Stomach smooth muscle (tissue), 2 donors: Measurements from ENCODE around the gene OR10A4.
"Not testable (repeated sequence)": the region's sequence is repeated elsewhere in the genome, so short reads cannot be mapped to it uniquely, and the experiment has no call there.

ENCODE experiments used
- H3K27ac ChIP-seq: one replicate; pipeline ENCODE4 v1.7.0; 2013; ENCODE audit warnings: mild to moderate bottlenecking, low read length, inconsistent platforms
- H3K27me3 ChIP-seq, 2 donors: one replicate each; pipeline ENCODE4 v1.7.0; 2013; ENCODE audit warnings: low read length in 2 of 2; ENCODE audit not compliant: insufficient read depth in 2 of 2, control insufficient read depth in 1 of 2
- H3K36me3 ChIP-seq, 2 donors: one replicate each; pipeline ENCODE4 v1.7.0; 2013; ENCODE audit warnings: low read length in 2 of 2; ENCODE audit not compliant: control insufficient read depth in 2 of 2, insufficient read depth in 2 of 2
- H3K4me1 ChIP-seq: one replicate; pipeline ENCODE4 v1.7.0; 2013; ENCODE audit warnings: low read length; ENCODE audit not compliant: control insufficient read depth, insufficient read depth
- H3K4me3 ChIP-seq, 2 donors: one replicate each; pipeline ENCODE4 v1.7.0; 2013; ENCODE audit warnings: low read length in 2 of 2
- H3K9ac ChIP-seq, 2 donors: one replicate each; pipeline ENCODE4 v1.7.0; 2013; ENCODE audit warnings: low read length in 2 of 2, mild to moderate bottlenecking in 1 of 2
- H3K9me3 ChIP-seq, 2 donors: one replicate each; pipeline ENCODE4 v1.7.0; 2013; ENCODE audit warnings: low read length in 2 of 2; ENCODE audit not compliant: control insufficient read depth in 2 of 2
- donor health status: healthy.
- donor health status: Pancreatic carcinoma.

The OR10A4 gene, protein sequence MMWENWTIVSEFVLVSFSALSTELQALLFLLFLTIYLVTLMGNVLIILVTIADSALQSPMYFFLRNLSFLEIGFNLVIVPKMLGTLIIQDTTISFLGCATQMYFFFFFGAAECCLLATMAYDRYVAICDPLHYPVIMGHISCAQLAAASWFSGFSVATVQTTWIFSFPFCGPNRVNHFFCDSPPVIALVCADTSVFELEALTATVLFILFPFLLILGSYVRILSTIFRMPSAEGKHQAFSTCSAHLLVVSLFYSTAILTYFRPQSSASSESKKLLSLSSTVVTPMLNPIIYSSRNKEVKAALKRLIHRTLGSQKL

DNA sequence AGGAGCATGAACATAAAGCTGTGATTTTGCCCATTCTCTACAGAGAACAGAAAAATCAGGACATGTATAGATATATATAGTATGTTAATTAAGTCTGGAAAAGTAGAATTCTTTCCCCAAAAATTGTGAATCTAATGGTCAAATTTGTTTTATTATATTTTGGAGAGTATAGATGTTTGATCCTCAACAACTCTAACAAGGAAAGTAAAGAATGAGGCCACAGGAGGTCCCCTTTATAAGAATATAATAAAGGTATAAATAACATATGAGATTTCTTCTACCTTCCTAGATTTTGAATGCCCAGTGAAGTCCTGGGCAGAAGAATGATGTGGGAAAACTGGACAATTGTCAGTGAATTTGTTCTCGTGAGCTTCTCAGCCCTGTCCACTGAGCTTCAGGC lies at the start of gene OR10A4:
Gene OR10A4, plus strand, starts transcription at position 301 of the 400 bp plus-strand sequence. Its CDS starts 23 bp downstream, at position 324.
- no peaks in the 10 kb centered on the region for H3K27me3 ChIP-seq
- no peaks in the 10 kb centered on the region for H3K4me1 ChIP-seq
- H3K9ac ChIP-seq = no peak within 1 kb of the TSS
- H3K27ac ChIP-seq = no peak within 1 kb of the TSS
- H3K9me3 ChIP-seq = peaks cover 0 to 5% of the 10 kb centered on the region in 2 donors
- H3K4me3 ChIP-seq = no peak within 1 kb of the TSS
- no peaks in the 10 kb centered on the region for H3K36me3 ChIP-seq

DNA sequence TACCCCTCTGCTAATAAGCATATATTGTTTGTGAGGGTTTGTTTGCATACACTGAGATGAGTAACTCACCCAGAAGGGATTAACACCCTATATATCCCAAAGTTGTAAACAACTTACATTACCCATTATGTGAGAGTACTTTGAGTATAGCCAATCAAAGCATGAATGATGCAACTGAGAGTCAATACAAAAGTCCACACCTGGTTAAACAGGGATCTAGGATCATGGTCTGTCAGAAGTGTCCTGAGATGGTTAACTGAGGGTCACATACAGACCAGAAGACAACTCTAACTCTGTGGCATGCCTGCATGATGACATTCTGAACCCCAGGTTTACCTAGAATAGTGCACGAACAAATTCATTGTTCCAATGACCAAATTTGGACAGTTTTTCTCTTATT lies 48.3 kb upstream of the OR10A4 start:
- no peaks in the 10 kb centered on the region for H3K4me1 ChIP-seq
- no peaks in the 10 kb centered on the region for H3K27me3 ChIP-seq
- H3K27ac ChIP-seq = no peak overlapping the region
- H3K9me3 ChIP-seq = no peaks in the 10 kb centered on the region
- H3K36me3 ChIP-seq = no peaks in the 10 kb centered on the region
- H3K9ac ChIP-seq = no peak overlapping the region
- no peak overlapping the region for H3K4me3 ChIP-seq

DNA sequence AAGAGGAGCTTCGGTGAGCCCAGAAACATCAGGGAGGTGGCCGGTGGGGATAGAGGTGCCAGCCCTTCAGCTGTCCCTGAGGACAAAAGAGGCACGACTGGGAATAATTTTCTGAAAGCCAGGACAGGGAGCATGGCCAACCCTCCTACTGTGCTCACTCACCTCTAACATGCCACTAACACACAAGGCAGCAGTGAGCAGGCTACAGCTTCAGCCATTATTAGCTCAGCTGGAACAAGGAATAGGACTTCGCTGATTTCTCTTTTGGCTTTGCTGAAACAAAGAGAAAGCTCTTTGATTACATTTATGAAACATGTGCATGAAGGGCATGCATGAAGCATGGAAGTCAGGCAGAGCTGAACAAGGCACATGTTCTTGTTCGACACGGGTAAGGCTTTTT lies 43.1 kb upstream of the OR10A4 start:
- H3K27ac ChIP-seq = no peak overlapping the region
- H3K27me3 ChIP-seq = no peaks in the 10 kb centered on the region
- H3K36me3 ChIP-seq = no peaks in the 10 kb centered on the region

DNA sequence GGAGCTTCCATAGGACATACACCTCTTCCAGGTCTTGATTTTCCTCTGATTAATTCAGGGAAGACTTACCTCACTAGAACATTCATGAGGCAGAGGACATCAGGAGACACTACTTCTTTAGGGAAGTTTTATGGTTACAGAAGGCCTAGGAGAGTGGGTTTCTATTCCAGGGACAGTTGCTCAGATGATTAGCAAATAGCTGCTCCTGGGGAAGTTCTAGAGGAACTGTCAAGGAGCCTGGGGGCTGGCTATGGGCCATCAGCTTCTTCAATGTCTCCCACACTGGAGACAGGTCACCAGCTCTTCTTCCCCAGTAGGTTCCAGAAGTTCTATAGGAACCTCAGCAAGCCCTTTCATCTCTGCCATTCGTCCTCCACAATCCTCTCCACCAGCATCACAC lies 42.4 kb upstream of the OR10A4 start:
- H3K9me3 ChIP-seq = no peaks in the 10 kb centered on the region
- no peaks in the 10 kb centered on the region for H3K4me1 ChIP-seq
- H3K27me3 ChIP-seq = no peaks in the 10 kb centered on the region
- H3K9ac ChIP-seq = no peak overlapping the region
- no peaks in the 10 kb centered on the region for H3K36me3 ChIP-seq
- H3K27ac ChIP-seq = no peak overlapping the region
- H3K4me3 ChIP-seq = no peak overlapping the region

More for the DNA sequence above, 43.1 kb upstream of the OR10A4 start:
- Histone ChIP-seq H3K9ac (no peak overlapping the region), H3K9me3 (no peaks in the 10 kb centered on the region), H3K4me3 (no peak overlapping the region), H3K4me1 (no peaks in the 10 kb centered on the region)

DNA sequence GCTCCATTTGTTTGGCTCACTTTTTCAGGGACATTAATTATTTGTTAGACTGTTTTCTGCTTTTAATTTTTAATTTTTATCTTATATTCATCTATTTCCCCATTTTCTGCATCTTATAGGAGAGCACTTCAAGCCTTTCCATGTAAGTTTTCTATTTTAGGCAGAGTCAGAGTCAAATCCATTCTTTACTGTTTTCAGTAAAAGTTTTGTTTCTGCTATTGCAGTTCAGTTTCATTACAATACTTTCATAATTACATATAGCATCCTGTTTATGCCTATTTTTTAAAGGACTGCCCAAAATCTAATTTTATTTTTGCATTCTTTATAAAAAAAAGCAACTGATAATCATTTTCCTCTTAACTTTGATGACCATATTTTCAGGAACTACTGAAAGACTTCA lies 34.7 kb upstream of the OR10A4 start:
- no peak overlapping the region for H3K4me3 ChIP-seq
- no peaks in the 10 kb centered on the region for H3K9me3 ChIP-seq
- no peaks in the 10 kb centered on the region for H3K36me3 ChIP-seq
- H3K27me3 ChIP-seq = no peaks in the 10 kb centered on the region
- no peaks in the 10 kb centered on the region for H3K4me1 ChIP-seq
- H3K9ac ChIP-seq = no peak overlapping the region
- H3K27ac ChIP-seq = no peak overlapping the region

DNA sequence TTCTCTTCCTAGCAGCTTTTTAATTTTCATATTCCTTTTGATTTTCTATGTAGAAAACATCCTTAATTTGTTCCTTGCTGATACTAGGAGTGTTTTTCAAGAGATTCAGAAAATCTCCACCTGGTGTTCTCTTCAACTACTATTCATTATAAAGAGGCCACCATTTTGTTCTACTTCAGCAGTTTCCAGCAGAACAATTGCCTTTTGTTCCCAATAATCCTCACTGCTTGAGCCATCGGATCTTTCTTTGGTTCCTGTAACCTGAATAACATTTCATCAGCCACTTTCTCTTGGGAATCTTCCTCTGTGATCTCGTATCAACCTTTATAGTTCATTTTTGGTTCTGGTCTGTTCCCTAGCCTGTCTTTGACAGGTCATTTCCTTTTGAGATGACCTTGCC lies 32.8 kb upstream of the OR10A4 start:
- Histone ChIP-seq H3K27ac (no peak overlapping the region), H3K4me1 (no peaks in the 10 kb centered on the region), H3K36me3 (no peaks in the 10 kb centered on the region), H3K9ac (no peak overlapping the region), H3K4me3 (no peak overlapping the region), H3K27me3 (no peaks in the 10 kb centered on the region), H3K9me3 (no peaks in the 10 kb centered on the region)

DNA sequence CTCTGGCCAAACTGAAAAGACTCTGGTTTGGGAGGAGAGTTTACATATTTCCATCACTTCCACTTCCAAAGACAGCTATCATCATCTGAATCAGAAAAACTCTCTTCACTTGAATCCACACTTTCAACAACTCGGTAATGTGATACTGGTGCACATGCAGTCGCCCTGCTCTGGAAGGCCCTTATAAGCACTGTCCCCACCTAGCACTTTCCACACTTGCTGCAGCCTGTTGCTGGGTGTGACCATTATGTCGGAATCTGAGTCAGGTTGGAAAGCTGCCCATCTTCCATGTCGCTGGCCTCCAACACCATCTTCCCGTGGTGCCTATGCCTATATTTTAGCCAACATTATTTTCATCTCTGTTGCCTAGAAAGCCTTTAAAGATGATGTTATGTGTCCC lies 32.1 kb upstream of the OR10A4 start:
- no peak overlapping the region for H3K27ac ChIP-seq
- no peaks in the 10 kb centered on the region for H3K4me1 ChIP-seq
- no peak overlapping the region for H3K9ac ChIP-seq
- H3K4me3 ChIP-seq = no peak overlapping the region
- H3K27me3 ChIP-seq = no peaks in the 10 kb centered on the region
- H3K9me3 ChIP-seq = no peaks in the 10 kb centered on the region
- no peaks in the 10 kb centered on the region for H3K36me3 ChIP-seq

DNA sequence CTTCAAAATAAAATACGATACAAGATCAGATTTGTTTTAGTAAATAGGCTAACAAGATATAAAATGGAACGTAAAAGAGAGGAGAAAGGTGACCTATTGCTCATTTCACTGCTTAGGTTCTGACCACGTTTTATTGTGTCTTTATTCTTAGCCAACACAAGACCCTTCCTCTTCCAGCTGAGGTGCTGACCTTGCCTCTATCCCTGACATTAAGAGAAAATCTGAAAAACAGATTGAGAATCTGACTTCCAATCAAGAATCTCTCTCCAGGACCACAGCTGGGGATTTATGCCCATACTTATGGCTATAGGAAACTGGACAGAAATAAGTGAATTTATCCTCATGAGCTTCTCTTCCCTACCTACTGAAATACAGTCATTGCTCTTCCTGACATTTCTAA lies 31.0 kb upstream of the OR10A4 start, which contains the start of gene OR10A5:
Gene OR10A5, plus strand, starts transcription at position 301 of the 400 bp plus-strand sequence. Its CDS starts 0 bp downstream, at position 301.
- Histone ChIP-seq H3K9ac (no peak within 1 kb of the TSS), H3K27me3 (no peaks in the 10 kb centered on the region), H3K36me3 (no peaks in the 10 kb centered on the region), H3K4me1 (no peaks in the 10 kb centered on the region), H3K4me3 (no peak within 1 kb of the TSS), H3K9me3 (no peaks in the 10 kb centered on the region), H3K27ac (no peak within 1 kb of the TSS)

DNA sequence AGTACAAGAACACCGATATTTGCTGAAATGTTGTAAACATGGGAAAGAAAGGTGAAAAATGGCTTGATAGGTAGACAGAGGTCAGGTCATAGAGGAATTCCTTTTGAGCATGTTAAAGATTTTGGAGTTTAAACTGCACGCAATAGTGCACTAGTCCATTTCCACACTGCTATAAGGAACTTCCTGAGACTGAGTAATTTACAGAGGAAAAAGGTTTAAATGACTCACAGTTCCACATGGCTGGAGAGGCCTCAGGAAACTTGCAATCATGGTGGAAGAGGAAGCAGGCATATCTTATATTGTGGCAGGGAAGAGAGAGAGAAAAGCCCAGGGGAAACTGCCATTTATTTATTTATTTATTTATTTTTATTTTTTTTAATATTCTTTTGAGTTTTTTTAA lies 25.9 kb upstream of the OR10A4 start:
- H3K9ac ChIP-seq = no peak overlapping the region
- no peak overlapping the region for H3K27ac ChIP-seq
- no peaks in the 10 kb centered on the region for H3K4me1 ChIP-seq
- no peaks in the 10 kb centered on the region for H3K36me3 ChIP-seq
- no peaks in the 10 kb centered on the region for H3K27me3 ChIP-seq
- no peak overlapping the region for H3K4me3 ChIP-seq
- no peaks in the 10 kb centered on the region for H3K9me3 ChIP-seq

DNA sequence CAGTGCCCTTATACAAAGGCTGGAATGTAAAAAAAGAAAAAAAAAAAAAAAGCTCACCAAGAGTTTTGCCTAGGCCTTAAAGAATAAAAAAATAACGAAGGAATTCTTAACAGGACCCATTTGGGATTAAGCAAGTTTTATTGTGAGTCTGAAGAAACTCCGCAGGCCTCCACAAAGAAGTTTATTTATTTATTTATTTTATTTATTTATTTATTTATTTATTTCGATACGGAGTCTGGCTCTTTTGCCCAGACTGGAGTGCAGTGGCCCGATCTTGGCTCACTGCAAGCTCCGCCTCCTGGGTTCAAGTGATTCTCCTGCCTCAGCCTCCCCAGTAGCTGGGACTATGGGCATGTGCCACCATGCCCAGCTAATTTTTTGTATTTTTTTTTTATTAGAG lies 21.6 kb upstream of the OR10A4 start:
- H3K4me3 ChIP-seq, H3K4me1 ChIP-seq, H3K27me3 ChIP-seq, H3K36me3 ChIP-seq, H3K27ac ChIP-seq, H3K9me3 ChIP-seq, H3K9ac ChIP-seq: not testable (repeated sequence)

DNA sequence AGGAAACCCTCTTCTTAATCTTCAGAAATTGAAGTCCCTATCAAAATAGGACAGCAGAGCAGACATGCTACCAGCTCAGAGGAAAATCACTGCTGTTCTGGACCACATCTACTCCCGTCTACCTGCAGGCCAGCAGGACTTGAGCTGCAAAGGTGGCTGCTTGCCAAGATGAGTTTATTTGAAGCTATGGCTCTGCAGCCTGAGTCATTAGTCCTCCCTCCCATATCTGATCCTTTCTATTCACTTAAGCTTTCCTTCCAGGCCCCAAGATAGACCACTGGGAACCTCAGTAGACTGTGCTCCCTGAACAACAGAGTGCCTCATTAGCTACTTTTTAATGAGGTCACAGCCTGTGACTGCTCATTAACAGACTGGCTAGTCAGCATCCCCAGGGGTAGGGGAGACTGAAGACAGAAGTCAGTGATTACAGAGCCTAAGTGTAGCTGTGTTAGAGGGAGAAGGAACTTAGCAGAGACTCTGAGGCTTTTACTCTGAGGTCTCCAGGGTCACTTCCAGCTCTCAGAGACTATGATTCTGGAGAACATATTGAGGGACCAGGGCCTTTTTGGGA lies 20.4 kb upstream of the OR10A4 start:
- no peak overlapping the region for H3K9ac ChIP-seq
- no peak overlapping the region for H3K27ac ChIP-seq
- no peaks in the 10 kb centered on the region for H3K27me3 ChIP-seq
- H3K4me1 ChIP-seq = no peaks in the 10 kb centered on the region
- H3K36me3 ChIP-seq = no peaks in the 10 kb centered on the region
- no peak overlapping the region for H3K4me3 ChIP-seq
- H3K9me3 ChIP-seq = peaks cover 0 to 2% of the 10 kb centered on the region in 2 donors
